ENCODE results near the gene DEFB129. TPM values are rescaled to one million over a fixed set of nuclear protein-coding genes. Genes with fewer than 3 reads are reported as not detected.

Gene DEFB129
- polyA plus RNA-seq, 1 donor from 2014 or later = not detected

- Histone ChIP-seq H3K9me2 (ENCODE audit: insufficient read depth, low read length) (no peaks in the 10 kb centered on the region), H3K79me2 (replicated peaks; ENCODE audit: insufficient read depth, low read length) (no peaks in the 10 kb centered on the region), H3K4me2 (ENCODE audit: low read length) (no peak overlapping the region), H3K27me3 (ENCODE audit: insufficient read depth, low read depth, low read length) (peaks cover 4% of the 10 kb centered on the region), H4K20me1 (ENCODE audit: insufficient read depth) (no peaks in the 10 kb centered on the region), H3K36me3 (ENCODE audit: insufficient read depth, low read length) (no peaks in the 10 kb centered on the region), H3K9me3 (ENCODE audit: low read length) (no peaks in the 10 kb centered on the region), H3K4me3 (ENCODE audit: low read length) (no peak overlapping the region), H3K9ac (ENCODE audit: low read length) (no peak overlapping the region), H2AFZ (ENCODE audit: low read depth, low read length) (no peak overlapping the region), H3K27ac (ENCODE audit: low read length) (no peak overlapping the region), H3F3A (ENCODE audit: insufficient read depth, low read length, poor library complexity, severe bottlenecking) (no peaks in the 10 kb centered on the region)
- TF ChIP-seq CTCF (IDR thresholded peaks at IDR 0.05; ENCODE audit: poor library complexity, severe bottlenecking) (no peak), TAF1 (IDR thresholded peaks at IDR 0.05; ENCODE audit: low read depth) (no peak), REST (IDR thresholded peaks at IDR 0.05; ENCODE audit: borderline replicate concordance) (no peak), POLR2AphosphoS5 (IDR thresholded peaks at IDR 0.05) (no peak), EP300 (conservative IDR thresholded peaks at IDR 0.05; ENCODE audit: poor library complexity, severe bottlenecking) (no peak), MXI1 (conservative IDR thresholded peaks at IDR 0.05; ENCODE audit: poor library complexity, severe bottlenecking) (no peak), SMC3 (conservative IDR thresholded peaks at IDR 0.05; ENCODE audit: poor library complexity) (no peak), RAD21 (conservative IDR thresholded peaks at IDR 0.05) (no peak), EZH2 (IDR thresholded peaks at IDR 0.05; ENCODE audit: borderline replicate concordance, insufficient read depth, low read length, poor library complexity, severe bottlenecking) (no peak)
Measured at GRCh38 chr20:237929-238328, 10.9 kb downstream of the DEFB129 start.

- Histone ChIP-seq H3K9me2 (ENCODE audit: insufficient read depth, low read length) (no peaks in the 10 kb centered on the region), H3K27me3 (ENCODE audit: insufficient read depth, low read depth, low read length) (peaks cover 9% of the 10 kb centered on the region), H3K4me2 (ENCODE audit: low read length) (no peak overlapping the region), H3K36me3 (ENCODE audit: insufficient read depth, low read length) (no peaks in the 10 kb centered on the region), H3K9me3 (ENCODE audit: low read length) (no peaks in the 10 kb centered on the region), H3K4me3 (ENCODE audit: low read length) (no peak overlapping the region), H3K9ac (ENCODE audit: low read length) (no peak overlapping the region), H2AFZ (ENCODE audit: low read depth, low read length) (no peak overlapping the region), H3F3A (ENCODE audit: insufficient read depth, low read length, poor library complexity, severe bottlenecking) (no peaks in the 10 kb centered on the region), H4K20me1 (ENCODE audit: insufficient read depth) (no peaks in the 10 kb centered on the region), H3K27ac (ENCODE audit: low read length) (no peak overlapping the region), H3K79me2 (replicated peaks; ENCODE audit: insufficient read depth, low read length) (no peaks in the 10 kb centered on the region)
- TF ChIP-seq CTCF (IDR thresholded peaks at IDR 0.05; ENCODE audit: poor library complexity, severe bottlenecking) (no peak), REST (IDR thresholded peaks at IDR 0.05; ENCODE audit: borderline replicate concordance) (no peak), POLR2AphosphoS5 (IDR thresholded peaks at IDR 0.05) (no peak), EP300 (conservative IDR thresholded peaks at IDR 0.05; ENCODE audit: poor library complexity, severe bottlenecking) (no peak), MXI1 (conservative IDR thresholded peaks at IDR 0.05; ENCODE audit: poor library complexity, severe bottlenecking) (no peak), TAF1 (IDR thresholded peaks at IDR 0.05; ENCODE audit: low read depth) (no peak), RAD21 (conservative IDR thresholded peaks at IDR 0.05) (no peak), SMC3 (conservative IDR thresholded peaks at IDR 0.05; ENCODE audit: poor library complexity) (no peak), EZH2 (IDR thresholded peaks at IDR 0.05; ENCODE audit: borderline replicate concordance, insufficient read depth, low read length, poor library complexity, severe bottlenecking) (no peak)
Measured at GRCh38 chr20:242905-243304, 15.8 kb downstream of the DEFB129 start.
